ENCODE results near the gene WDR70.
"Not testable (repeated sequence)": the region's sequence is repeated elsewhere in the genome, so short reads cannot be mapped to it uniquely, and the experiment has no call there.

Gene WDR70

DNA sequence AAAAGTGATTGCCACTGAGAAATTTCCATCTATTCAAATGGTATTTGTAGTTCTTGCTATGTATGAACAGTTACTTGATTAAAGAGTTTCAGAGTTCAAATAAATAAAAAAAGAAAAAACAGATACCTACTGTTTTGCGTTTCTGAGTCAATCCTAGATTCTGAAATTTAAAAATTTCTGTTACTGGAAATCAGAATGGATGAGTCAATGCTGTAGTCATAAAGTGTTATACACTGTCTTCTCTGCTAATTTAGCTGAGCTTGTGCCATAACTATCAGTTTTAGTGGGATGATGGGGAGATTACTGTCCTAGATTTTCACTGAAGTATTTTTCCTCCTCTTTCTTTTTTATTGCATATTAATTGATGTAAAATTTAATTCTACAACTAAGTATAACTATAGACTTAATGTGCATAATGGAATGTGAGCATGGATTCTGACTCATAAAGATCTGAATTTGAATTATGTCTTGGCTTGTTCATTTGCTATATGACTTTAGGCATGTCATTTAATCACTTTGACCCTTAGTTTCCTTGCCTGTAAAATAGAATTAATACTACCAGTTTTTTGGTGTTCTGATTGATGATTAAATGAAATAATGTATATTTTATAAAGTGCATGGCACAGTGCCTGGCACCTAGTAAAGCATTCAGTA, 75.4 kb downstream of the WDR70 start:
- not testable (repeated sequence) for H3K4me3 ChIP-seq (ENCODE audit: low read length); H3K27me3 ChIP-seq (replicated peaks; ENCODE audit: control insufficient read depth, insufficient read depth, low read length); H3K9me3 ChIP-seq (ENCODE audit: control insufficient read depth, low read length); H3K4me1 ChIP-seq (ENCODE audit: control insufficient read depth, insufficient read depth, low read length); H3K9ac ChIP-seq (ENCODE audit: low read length); H3K36me3 ChIP-seq (ENCODE audit: control insufficient read depth, insufficient read depth, low read length, severe bottlenecking)
- peak; percentile 9 for DNase-seq (ENCODE audit: low read depth)

DNA sequence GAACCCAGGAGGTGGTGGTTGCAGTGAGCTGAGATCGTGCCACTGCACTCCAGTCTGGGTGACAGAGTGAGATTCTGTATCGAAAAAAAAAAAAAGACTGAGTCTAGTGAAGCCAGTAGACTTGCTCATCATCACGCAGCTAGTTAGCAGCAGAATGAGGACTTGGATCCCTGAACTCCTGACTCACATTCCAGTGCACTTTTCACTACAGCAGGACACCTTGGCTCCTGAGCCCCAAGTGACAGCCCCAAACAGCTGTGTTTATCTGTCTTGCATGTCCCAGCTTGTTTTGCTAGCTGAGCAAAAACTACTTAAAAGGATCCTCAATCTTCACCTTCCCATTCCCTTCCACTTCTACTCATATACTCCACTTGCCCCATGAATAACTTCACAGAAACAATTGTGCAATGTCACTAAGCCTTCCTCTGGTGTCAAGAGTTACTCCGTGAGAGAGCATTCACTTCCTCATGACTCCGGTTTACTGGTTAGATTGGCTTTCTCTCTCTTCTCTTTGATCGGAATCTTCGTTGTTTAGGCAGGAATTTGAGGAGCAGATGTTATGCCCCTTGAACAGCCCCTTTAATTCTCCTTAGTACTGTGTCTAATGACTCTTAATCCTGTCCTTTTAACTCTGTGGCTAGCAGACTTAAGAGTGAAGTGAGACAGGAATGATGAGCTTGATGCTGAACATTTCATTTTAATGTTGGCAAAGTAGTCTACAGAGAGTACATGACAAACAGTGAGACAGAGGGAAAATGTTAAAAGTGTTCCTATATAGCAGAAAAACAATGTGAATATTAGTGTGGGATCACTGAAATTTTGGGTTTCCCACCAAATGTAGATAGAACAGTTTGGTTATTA, 84.3 kb downstream of the WDR70 start:
- not testable (repeated sequence) for H3K4me1 ChIP-seq (ENCODE audit: control insufficient read depth, insufficient read depth, low read length); H3K9ac ChIP-seq (ENCODE audit: low read length); DNase-seq (ENCODE audit: low read depth); H3K27me3 ChIP-seq (replicated peaks; ENCODE audit: control insufficient read depth, insufficient read depth, low read length); H3K36me3 ChIP-seq (ENCODE audit: control insufficient read depth, insufficient read depth, low read length, severe bottlenecking); H3K9me3 ChIP-seq (ENCODE audit: control insufficient read depth, low read length); H3K4me3 ChIP-seq (ENCODE audit: low read length)

DNA sequence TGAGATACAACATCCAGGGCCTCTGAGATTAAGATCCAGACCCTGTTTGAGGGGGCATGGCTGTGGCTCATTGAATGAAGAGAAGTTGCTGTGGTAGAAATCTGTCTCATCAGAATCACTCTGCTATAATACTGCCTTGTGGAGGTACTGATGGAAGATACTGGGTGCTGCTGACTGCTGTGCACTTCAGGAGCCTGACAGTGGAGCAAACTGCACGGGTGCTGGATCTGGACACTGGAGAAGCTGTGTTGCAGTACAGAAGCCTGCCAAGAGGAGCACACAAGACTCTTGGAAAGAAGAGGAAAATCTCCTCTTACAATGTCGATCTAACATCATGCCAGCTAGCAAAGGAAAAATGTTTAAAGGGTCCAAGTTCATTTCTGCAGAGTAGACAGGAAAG, 85.5 kb downstream of the WDR70 start:
- not testable (repeated sequence) for H3K9ac ChIP-seq (ENCODE audit: low read length); H3K4me1 ChIP-seq (ENCODE audit: control insufficient read depth, insufficient read depth, low read length); DNase-seq (ENCODE audit: low read depth)

DNA sequence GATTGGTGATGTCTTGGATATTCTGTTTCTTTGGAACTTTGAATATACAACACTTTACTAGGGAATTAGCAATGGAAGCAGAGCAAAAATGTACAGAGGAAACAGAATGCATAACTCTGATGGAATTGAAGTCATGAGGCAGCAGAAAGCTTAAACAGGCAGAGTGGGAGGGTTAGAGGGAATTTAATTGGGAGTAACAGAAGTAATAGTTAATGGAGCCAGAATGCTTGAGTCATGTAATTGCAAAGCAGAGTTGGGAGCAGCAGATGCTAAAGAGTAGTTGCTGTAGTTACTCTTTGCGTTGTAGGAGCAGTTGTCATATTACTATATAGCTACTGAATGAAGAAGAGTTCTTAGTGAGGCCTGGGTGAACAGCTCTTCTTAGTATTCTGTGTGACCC, 90.3 kb downstream of the WDR70 start:
- H3K9ac ChIP-seq (ENCODE audit: low read length); H3K36me3 ChIP-seq (ENCODE audit: control insufficient read depth, insufficient read depth, low read length, severe bottlenecking); H3K4me1 ChIP-seq (ENCODE audit: control insufficient read depth, insufficient read depth, low read length); H3K27me3 ChIP-seq (replicated peaks; ENCODE audit: control insufficient read depth, insufficient read depth, low read length); H3K4me3 ChIP-seq (ENCODE audit: low read length): not testable (repeated sequence)
- H3K9me3 ChIP-seq (ENCODE audit: control insufficient read depth, low read length): peaks cover 10% of the 10 kb centered on the region
- peak; percentile 15 for DNase-seq (ENCODE audit: low read depth)

More for the DNA sequence above, 85.5 kb downstream of the WDR70 start:
- not testable (repeated sequence) for H3K27me3 ChIP-seq (replicated peaks; ENCODE audit: control insufficient read depth, insufficient read depth, low read length); H3K36me3 ChIP-seq (ENCODE audit: control insufficient read depth, insufficient read depth, low read length, severe bottlenecking); H3K9me3 ChIP-seq (ENCODE audit: control insufficient read depth, low read length); H3K4me3 ChIP-seq (ENCODE audit: low read length)

DNA sequence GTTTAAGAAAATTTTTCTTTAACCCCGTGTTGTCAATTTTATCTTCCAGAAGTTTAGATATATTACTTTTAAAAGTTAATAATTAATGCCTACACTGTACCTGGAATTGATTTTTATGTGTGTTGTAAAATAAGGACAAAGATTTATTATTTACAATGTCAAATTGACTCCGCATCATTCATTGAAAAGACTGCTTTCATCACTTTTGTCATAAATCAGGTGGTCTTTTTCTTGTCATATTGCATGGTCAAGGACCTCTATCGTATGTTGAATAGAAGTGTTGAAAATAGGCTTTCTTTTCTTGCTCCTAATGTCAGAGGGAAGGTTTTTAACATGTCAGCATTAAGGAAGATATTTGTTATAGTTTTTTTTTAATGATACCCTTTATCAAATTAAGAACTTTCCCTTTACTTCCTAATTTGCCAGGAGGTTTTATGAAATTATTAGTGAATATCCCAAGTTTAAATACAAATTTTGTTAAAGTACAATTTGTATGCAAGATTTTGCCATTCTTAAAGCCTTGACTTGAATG, 92.6 kb downstream of the WDR70 start:
- Histone ChIP-seq H3K4me1 (ENCODE audit: control insufficient read depth, insufficient read depth, low read length) (no peaks in the 10 kb centered on the region), H3K4me3 (ENCODE audit: low read length) (no peak overlapping the region), H3K9me3 (ENCODE audit: control insufficient read depth, low read length) (peaks cover 10% of the 10 kb centered on the region), H3K27me3 (replicated peaks; ENCODE audit: control insufficient read depth, insufficient read depth, low read length) (no peaks in the 10 kb centered on the region), H3K36me3 (ENCODE audit: control insufficient read depth, insufficient read depth, low read length, severe bottlenecking) (peaks cover 5% of the 10 kb centered on the region), H3K9ac (ENCODE audit: low read length) (no peak overlapping the region)
- no peak for DNase-seq (ENCODE audit: low read depth)

DNA sequence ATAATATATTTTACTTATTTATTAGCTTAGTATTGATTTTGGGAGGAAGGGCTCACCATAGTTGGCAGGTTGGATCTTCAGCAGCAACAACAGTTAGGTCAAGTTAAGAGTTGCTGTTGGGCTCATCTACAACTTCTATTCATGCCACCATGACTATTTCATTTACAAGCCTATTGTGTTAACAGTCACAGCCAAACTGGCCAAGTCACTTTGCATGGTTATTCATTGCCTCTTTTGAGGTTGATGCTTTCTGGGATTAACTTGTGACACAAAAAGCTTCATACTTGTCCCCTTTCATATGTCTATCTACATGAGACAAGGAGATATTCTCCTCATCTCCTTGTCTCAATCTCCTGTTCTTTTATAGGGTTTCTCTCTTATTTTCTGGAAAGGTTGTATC, 98.3 kb downstream of the WDR70 start:
- H3K9me3 ChIP-seq (ENCODE audit: control insufficient read depth, low read length): no peaks in the 10 kb centered on the region
- no peaks in the 10 kb centered on the region for H3K27me3 ChIP-seq (replicated peaks; ENCODE audit: control insufficient read depth, insufficient read depth, low read length)
- H3K9ac ChIP-seq (ENCODE audit: low read length): no peak overlapping the region
- H3K36me3 ChIP-seq (ENCODE audit: control insufficient read depth, insufficient read depth, low read length, severe bottlenecking): peaks cover 21% of the 10 kb centered on the region
- H3K4me1 ChIP-seq (ENCODE audit: control insufficient read depth, insufficient read depth, low read length): no peaks in the 10 kb centered on the region
- no peak overlapping the region for H3K4me3 ChIP-seq (ENCODE audit: low read length)
- DNase-seq (ENCODE audit: low read depth): no peak

DNA sequence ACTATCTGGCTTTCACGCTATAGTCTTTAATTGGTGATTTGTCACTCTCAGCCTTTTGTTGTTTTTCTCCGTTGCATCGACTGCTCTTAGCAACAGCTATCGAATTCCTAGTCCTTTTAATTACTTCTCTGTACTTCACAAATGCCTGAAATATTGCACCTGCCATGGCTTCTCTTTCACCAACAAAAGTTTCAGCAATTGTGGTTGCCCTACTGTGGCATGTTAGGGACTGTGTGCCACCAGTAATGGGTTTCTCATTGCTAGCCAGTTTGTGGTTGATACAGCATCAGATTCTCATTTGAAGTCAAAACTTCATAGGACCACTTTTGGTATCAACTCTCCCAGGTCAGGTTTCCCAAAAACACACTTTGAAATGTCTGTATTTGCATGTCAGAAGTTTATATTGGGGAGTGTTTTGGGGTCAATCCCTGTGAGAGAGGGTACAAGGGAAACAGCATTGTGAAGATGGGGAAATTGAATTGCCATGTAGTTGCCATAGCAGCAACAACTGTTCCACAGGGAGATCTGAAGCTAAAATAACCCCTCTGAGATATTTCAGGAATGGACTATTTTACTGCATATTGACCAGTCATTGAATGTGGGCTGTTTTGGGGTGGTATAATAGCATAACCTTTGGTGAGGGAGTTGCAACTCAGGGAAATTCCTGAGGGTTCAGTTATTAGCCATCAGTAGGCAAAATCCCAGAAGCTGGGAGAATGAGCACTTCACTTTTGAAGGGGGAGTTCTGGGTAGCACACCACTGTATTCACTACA, 99.2 kb downstream of the WDR70 start:
- no peak for DNase-seq (ENCODE audit: low read depth)
- Histone ChIP-seq H3K9ac (ENCODE audit: low read length) (no peak overlapping the region), H3K36me3 (ENCODE audit: control insufficient read depth, insufficient read depth, low read length, severe bottlenecking) (peaks cover 21% of the 10 kb centered on the region), H3K4me1 (ENCODE audit: control insufficient read depth, insufficient read depth, low read length) (no peaks in the 10 kb centered on the region), H3K4me3 (ENCODE audit: low read length) (no peak overlapping the region), H3K27me3 (replicated peaks; ENCODE audit: control insufficient read depth, insufficient read depth, low read length) (no peaks in the 10 kb centered on the region), H3K9me3 (ENCODE audit: control insufficient read depth, low read length) (no peaks in the 10 kb centered on the region)

DNA sequence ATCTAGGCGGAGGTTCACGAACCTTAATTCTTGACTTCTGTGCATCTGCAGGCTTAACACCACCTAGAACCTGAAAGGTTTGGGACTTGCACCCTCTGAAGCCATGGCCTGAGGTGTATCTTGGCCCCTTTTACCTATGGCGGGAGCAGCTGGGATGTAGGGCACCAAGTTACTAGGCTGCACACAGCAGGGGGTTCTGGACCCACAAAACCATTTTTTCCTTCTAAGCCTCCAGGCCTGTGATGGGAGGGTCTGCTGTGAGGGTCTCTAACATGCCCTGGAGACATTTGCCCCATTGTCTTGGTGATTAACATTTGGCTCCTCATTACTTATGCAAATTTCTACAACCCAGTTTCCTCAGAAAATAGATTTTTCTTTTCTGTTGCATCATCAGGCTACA, 102.3 kb downstream of the WDR70 start:
- not testable (repeated sequence) for H3K9me3 ChIP-seq (ENCODE audit: control insufficient read depth, low read length); H3K9ac ChIP-seq (ENCODE audit: low read length); H3K4me1 ChIP-seq (ENCODE audit: control insufficient read depth, insufficient read depth, low read length)

DNA sequence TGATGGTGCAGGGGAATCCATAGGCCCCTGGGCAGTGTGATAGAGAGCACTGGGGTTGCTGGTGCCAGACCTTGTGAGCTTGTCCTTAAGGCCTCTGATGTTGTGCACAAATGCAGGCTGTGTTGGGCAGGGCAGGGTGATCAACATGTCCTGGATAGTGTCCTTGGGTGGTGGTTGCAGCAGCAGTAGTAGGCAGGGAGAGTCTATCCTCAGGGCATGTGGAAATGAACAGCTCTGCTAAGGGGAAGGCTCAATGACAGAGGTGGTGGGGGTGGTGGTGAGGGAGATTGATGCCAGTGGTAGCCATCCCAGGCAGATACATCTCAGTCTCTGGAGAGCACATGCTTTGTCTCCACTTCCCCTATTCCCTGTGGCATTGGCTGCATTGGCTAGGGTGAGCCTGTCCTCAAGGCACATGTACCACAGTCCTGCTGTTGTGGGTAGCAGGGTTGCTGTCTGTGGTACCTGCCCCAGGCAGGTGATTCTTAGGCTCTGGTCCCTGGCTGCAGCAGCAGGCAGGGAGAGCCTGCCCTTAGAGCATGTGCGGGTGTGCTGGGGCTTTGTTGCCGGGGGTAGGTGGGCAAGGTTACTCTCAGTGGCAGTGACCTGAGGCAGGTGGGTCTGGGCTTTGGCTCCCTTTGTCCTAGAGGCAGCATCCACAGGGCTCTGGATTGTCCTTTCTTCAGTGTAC, 111.1 kb downstream of the WDR70 start:
- H3K36me3 ChIP-seq (ENCODE audit: control insufficient read depth, insufficient read depth, low read length, severe bottlenecking): peaks cover 6% of the 10 kb centered on the region
- no peaks in the 10 kb centered on the region for H3K9me3 ChIP-seq (ENCODE audit: control insufficient read depth, low read length)
- H3K4me1 ChIP-seq (ENCODE audit: control insufficient read depth, insufficient read depth, low read length): peaks cover 22% of the 10 kb centered on the region
- no peaks in the 10 kb centered on the region for H3K27me3 ChIP-seq (replicated peaks; ENCODE audit: control insufficient read depth, insufficient read depth, low read length)
- no peak for DNase-seq (ENCODE audit: low read depth)
- no peak overlapping the region for H3K9ac ChIP-seq (ENCODE audit: low read length)
- no peak overlapping the region for H3K4me3 ChIP-seq (ENCODE audit: low read length)

More for the DNA sequence above, 102.3 kb downstream of the WDR70 start:
- not testable (repeated sequence) for DNase-seq (ENCODE audit: low read depth); H3K27me3 ChIP-seq (replicated peaks; ENCODE audit: control insufficient read depth, insufficient read depth, low read length); H3K4me3 ChIP-seq (ENCODE audit: low read length)
- peaks cover 21% of the 10 kb centered on the region for H3K36me3 ChIP-seq (ENCODE audit: control insufficient read depth, insufficient read depth, low read length, severe bottlenecking)

DNA sequence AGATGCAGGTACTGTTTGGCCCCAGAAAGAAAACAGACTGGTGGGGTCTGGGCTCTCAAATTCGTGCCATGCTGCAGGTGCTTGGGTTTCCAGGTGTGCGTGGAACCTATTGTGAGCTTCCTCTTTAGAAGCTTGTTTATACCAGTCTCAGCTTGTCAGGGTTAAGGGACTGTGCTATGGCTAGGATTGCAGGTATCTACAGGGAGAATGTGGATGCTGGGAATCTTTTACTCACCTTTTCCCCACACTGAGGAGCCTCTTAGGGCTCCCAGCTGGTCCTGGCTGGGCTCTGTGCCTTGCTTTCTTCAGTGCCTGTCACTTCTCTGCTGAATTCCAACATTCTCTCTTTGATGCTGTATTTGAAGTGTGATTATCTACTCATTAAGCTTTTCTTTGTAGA, 111.8 kb downstream of the WDR70 start:
- Histone ChIP-seq H3K9me3 (ENCODE audit: control insufficient read depth, low read length) (no peaks in the 10 kb centered on the region), H3K27me3 (replicated peaks; ENCODE audit: control insufficient read depth, insufficient read depth, low read length) (no peaks in the 10 kb centered on the region), H3K9ac (ENCODE audit: low read length) (no peak overlapping the region), H3K4me1 (ENCODE audit: control insufficient read depth, insufficient read depth, low read length) (peaks cover 25% of the 10 kb centered on the region), H3K36me3 (ENCODE audit: control insufficient read depth, insufficient read depth, low read length, severe bottlenecking) (peaks cover 6% of the 10 kb centered on the region), H3K4me3 (ENCODE audit: low read length) (no peak overlapping the region)
- no peak for DNase-seq (ENCODE audit: low read depth)

Data from adipocyte (in vitro differentiated cells).